ENCODE measurements around the gene AP2A1.

AP2A1 gene

DNA sequence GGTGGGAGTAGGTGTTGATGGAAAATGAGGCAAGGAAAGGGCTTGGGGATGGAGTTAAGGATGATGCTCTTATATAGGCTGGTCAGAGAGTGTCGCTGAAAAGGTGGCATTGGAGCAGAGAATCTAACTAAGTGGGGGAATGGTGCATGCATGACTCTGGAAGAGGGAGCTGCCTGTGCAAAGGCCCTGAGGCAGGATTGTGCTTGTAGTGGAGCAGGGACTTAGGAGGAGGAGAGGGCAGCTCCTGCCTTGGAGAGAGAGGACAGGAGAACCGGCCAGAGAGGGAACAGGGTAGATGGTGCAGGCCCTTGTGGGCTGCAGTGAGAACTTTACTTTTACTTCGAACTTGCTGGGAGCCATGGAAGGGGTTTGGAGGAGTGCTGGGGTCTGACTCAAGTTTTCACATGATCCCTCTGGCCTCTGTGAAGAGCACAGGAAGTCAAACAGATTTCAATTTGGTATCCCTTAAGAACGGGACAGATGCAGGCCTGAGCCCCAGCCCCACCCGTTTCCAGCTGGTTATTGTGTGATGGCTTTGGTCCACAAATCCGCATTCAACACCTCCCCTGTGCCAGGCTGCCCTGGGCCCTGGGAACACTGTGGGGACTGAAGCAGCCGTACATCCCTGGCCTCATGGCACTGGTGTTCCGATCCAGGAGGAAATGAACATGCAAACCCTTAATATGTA is 7.0 kb downstream of the AP2A1 start:
- TF ChIP-seq EGR1 (IDR thresholded peaks at IDR 0.05) (no peak), NFIC (IDR thresholded peaks at IDR 0.05) (no peak), CEBPB (IDR thresholded peaks at IDR 0.05) (no peak), RAD21 (IDR thresholded peaks at IDR 0.05; ENCODE audit: low read depth) (no peak)
- TF ChIP-seq, protein P1, sequence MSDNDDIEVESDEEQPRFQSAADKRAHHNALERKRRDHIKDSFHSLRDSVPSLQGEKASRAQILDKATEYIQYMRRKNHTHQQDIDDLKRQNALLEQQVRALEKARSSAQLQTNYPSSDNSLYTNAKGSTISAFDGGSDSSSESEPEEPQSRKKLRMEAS (IDR thresholded peaks at IDR 0.05): no peak

DNA sequence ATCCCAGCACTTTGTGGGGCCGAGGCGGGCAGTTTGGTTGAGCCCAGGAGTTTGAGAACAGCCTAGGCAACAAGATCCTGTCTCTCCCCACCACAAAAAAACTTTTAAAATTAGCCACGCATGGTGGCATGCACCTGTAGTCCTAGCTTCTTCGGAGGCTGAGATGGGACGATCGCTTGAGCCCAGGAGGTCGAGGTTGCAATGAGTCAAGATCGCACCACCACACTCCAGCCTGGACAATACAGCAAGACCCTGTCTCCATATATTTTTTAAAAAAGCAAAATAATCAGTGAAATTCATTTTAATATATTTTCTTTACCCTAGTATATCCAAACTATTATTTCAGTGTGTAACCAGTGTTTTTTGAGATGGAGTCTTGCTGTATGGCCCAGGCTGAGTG is 8.2 kb downstream of the AP2A1 start:
- TF ChIP-seq RAD21 (IDR thresholded peaks at IDR 0.05; ENCODE audit: low read depth): no peak
- no peak for TF ChIP-seq TCF12 (IDR thresholded peaks at IDR 0.05; ENCODE audit: low read depth)
- TF ChIP-seq CREB1 (IDR thresholded peaks at IDR 0.05; ENCODE audit: low read depth): no peak
- TF ChIP-seq NFIC (IDR thresholded peaks at IDR 0.05): no peak
- TF ChIP-seq EGR1 (IDR thresholded peaks at IDR 0.05): no peak
- no peak for TF ChIP-seq ZBTB7A (IDR thresholded peaks at IDR 0.05; ENCODE audit: low read depth)

DNA sequence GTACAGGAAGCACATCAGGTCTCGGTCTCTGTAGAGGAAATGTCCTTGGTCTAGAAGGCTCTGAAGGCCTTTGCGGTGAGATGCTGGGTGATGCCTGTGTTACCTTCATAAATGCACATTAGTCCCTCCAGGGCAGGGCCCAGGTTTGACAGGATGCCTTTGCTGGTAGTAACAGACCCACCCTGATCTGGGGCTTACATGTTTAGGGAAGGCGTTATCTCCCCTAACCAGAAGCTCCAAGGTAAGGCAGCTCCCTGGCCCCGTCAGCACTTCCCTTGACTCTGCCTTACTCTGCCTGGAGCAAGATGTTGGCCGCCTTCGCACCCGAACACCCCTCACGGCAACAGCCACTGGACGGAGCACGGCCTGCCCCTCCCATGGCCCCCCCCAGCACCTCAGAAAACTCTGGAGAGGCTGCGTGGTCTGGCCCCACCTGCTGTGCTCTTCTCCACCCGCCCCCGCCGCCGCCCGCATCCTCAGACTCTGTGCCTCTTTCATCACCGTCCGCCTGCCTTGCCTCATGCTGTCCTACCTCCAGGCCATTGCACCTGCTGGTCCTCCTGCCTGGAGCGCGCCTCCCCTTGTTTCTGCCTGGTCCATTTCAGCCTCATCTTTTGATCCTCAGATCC is 9.1 kb downstream of the AP2A1 start:
- TF ChIP-seq, protein P2, sequence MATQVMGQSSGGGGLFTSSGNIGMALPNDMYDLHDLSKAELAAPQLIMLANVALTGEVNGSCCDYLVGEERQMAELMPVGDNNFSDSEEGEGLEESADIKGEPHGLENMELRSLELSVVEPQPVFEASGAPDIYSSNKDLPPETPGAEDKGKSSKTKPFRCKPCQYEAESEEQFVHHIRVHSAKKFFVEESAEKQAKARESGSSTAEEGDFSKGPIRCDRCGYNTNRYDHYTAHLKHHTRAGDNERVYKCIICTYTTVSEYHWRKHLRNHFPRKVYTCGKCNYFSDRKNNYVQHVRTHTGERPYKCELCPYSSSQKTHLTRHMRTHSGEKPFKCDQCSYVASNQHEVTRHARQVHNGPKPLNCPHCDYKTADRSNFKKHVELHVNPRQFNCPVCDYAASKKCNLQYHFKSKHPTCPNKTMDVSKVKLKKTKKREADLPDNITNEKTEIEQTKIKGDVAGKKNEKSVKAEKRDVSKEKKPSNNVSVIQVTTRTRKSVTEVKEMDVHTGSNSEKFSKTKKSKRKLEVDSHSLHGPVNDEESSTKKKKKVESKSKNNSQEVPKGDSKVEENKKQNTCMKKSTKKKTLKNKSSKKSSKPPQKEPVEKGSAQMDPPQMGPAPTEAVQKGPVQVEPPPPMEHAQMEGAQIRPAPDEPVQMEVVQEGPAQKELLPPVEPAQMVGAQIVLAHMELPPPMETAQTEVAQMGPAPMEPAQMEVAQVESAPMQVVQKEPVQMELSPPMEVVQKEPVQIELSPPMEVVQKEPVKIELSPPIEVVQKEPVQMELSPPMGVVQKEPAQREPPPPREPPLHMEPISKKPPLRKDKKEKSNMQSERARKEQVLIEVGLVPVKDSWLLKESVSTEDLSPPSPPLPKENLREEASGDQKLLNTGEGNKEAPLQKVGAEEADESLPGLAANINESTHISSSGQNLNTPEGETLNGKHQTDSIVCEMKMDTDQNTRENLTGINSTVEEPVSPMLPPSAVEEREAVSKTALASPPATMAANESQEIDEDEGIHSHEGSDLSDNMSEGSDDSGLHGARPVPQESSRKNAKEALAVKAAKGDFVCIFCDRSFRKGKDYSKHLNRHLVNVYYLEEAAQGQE (IDR thresholded peaks at IDR 0.05; ENCODE audit: low read depth): no peak
- TF ChIP-seq CREB1 (IDR thresholded peaks at IDR 0.05; ENCODE audit: low read depth) (no peak), RAD21 (IDR thresholded peaks at IDR 0.05; ENCODE audit: low read depth) (no peak), FOXM1 (IDR thresholded peaks at IDR 0.05; ENCODE audit: borderline replicate concordance, low read depth) (no peak), TCF12 (IDR thresholded peaks at IDR 0.05; ENCODE audit: low read depth) (no peak), ZBTB7A (IDR thresholded peaks at IDR 0.05; ENCODE audit: low read depth) (no peak), EP300 (IDR thresholded peaks at IDR 0.05; ENCODE audit: borderline replicate concordance) (no peak)

DNA sequence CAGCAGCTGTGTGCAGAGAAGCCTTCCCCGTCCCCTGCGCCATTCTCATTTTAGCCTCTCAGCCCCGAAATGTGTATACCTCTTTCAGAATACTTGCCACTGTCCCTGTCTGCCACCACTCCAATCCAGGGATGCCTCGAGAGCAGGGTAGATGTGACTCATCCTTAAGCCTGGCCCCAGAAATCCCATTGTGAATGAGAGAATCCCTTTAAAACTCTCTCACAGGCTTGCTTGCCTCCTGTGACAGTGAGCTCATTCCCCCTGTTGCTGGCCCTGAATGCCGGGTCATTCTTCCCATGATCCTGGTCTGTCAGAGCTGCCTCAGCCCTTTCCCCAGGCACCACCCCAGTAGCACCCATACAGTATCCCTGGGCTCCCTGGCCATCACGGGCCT is 9.6 kb downstream of the AP2A1 start:
- TF ChIP-seq FOXM1 (IDR thresholded peaks at IDR 0.05; ENCODE audit: borderline replicate concordance, low read depth) (no peak), TCF12 (IDR thresholded peaks at IDR 0.05; ENCODE audit: low read depth) (no peak), RAD21 (IDR thresholded peaks at IDR 0.05; ENCODE audit: low read depth) (no peak), CREB1 (IDR thresholded peaks at IDR 0.05; ENCODE audit: low read depth) (no peak), TAF1 (IDR thresholded peaks at IDR 0.05; ENCODE audit: low read depth) (no peak), NFIC (IDR thresholded peaks at IDR 0.05) (no peak), ZBTB7A (IDR thresholded peaks at IDR 0.05; ENCODE audit: low read depth) (no peak), TEAD4 (IDR thresholded peaks at IDR 0.05) (no peak), CEBPB (IDR thresholded peaks at IDR 0.05) (no peak), EGR1 (IDR thresholded peaks at IDR 0.05) (no peak), EP300 (IDR thresholded peaks at IDR 0.05; ENCODE audit: borderline replicate concordance) (no peak), YY1 (IDR thresholded peaks at IDR 0.05; ENCODE audit: low read depth) (no peak)
- TF ChIP-seq, protein P2 (IDR thresholded peaks at IDR 0.05; ENCODE audit: low read depth): no peak
- TF ChIP-seq, protein P1 (IDR thresholded peaks at IDR 0.05): no peak
- TF ChIP-seq, protein P3, sequence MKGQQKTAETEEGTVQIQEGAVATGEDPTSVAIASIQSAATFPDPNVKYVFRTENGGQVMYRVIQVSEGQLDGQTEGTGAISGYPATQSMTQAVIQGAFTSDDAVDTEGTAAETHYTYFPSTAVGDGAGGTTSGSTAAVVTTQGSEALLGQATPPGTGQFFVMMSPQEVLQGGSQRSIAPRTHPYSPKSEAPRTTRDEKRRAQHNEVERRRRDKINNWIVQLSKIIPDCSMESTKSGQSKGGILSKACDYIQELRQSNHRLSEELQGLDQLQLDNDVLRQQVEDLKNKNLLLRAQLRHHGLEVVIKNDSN (IDR thresholded peaks at IDR 0.05): no peak

DNA sequence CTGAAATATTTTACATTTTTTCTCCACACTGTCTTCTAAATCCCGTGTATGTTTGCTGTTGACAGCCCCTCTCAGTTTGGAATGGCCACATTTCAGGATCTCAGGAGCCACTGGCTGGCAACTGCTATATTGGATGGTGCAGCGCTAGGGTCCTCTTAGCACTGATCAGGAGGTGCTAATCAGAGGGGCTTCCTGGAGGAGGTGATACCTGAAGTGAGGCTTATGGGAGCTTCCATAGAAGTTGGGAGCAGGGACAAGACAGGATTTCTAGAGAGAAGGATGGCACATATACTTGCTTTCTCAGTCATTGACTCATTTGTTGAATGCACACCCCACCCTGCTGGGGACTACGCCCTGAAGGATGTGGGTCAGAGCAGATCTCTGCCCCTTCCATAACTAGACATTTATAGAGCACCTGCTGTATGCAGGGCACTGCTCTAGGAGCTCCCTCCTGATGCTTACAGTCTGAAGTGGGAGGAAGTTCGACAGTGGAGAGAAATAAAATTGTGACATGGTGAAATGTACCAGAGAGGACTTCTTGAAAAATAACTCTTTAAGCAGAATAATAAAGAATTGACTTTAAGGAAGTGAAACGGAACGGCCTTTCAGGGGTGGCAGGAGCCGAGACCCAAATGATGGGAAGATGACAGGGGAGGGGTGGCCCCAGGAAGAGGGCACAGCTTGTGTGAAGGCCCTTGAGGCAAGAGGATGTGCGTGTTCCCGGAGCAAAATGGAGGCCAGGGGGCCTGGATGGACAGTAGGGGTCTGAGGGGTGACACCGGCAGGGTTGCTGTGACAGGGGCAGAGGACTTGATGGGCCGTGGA is 13.1 kb downstream of the AP2A1 start:
- TF ChIP-seq CEBPB (IDR thresholded peaks at IDR 0.05) (no peak), RAD21 (IDR thresholded peaks at IDR 0.05; ENCODE audit: low read depth) (no peak)
- TF ChIP-seq, protein P3 (IDR thresholded peaks at IDR 0.05): no peak
- TF ChIP-seq, protein P1 (IDR thresholded peaks at IDR 0.05): no peak

Measured in Ishikawa (cell line).